ENCODE data around the gene CHCHD3. TPM values are rescaled to one million over a fixed set of nuclear protein-coding genes. Genes with fewer than 3 reads are reported as not detected.

The CHCHD3 gene
- total and polyA plus RNA-seq, 9 of the 15 experiments (the other 6 are each of a cell fraction or from before 2014, with no cell fraction given): 66.2 to 279 (median 204) TPM

- in situ Hi-C loops (cut with MboI) (no loop called here), intact Hi-C loops (cut with micrococcal nuclease) (no loop called here)
- Histone ChIP-seq H3K27ac (ENCODE audit: extremely low read depth, low read depth, low read length) (no peak overlapping the region), H4K20me1 (replicated peaks; ENCODE audit: control insufficient read depth, insufficient read depth, low read length) (no peaks in the 10 kb centered on the region), H3K4me2 (ENCODE audit: insufficient read depth, low read length) (no peak overlapping the region), H3K4me3 (no peak overlapping the region), H3K9me3 (replicated peaks; ENCODE audit: control insufficient read depth, insufficient read depth, low read depth, low read length) (no peaks in the 10 kb centered on the region), H3K79me2 (ENCODE audit: control insufficient read depth, insufficient read depth, low read length) (no peaks in the 10 kb centered on the region), H3K9me1 (ENCODE audit: control insufficient read depth, insufficient read depth, low read length) (no peaks in the 10 kb centered on the region), H3K9ac (ENCODE audit: insufficient read depth in 1 of 2, low read depth in 2 of 2, low read length in 2 of 2) (no peak overlapping the region), H3K36me3 (ENCODE audit: control insufficient read depth, insufficient read depth, low read length) (no peaks in the 10 kb centered on the region), H2AFZ (ENCODE audit: low read depth, low read length) (no peak overlapping the region), H3K27me3 (ENCODE audit: control insufficient read depth in 2 of 2, insufficient read depth in 2 of 2, low read length in 2 of 2) (peaks cover 16 to 19% of the 10 kb centered on the region in 2 experiments; a peak in 4 of 5 replicates), H3K4me1 (replicated peaks in 1 of 2; ENCODE audit: control insufficient read depth in 2 of 2, insufficient read depth in 2 of 2, low read length in 2 of 2) (no peaks in the 10 kb centered on the region; a peak in 1 of 5 replicates)
- POLR2A ChIA-PET: no interaction called here
- DNase-seq (ENCODE audit: extremely low read depth in 1 of 4, low spot score in 3 of 4) (no peak), FAIRE-seq (no peak), ATAC-seq (no peak)
- CTCF ChIA-PET (ENCODE audit: low intra/inter-chr PET ratio): no interaction called here
- WGBS (ENCODE audit: insufficient coverage, low coverage, missing lambda C conversion rate): 0% methylated on average over 2 of the region's 2 CpGs
- TF ChIP-seq XRCC5 (IDR thresholded peaks at IDR 0.05; ENCODE audit: low read depth, low read length): no peak
- TF ChIP-seq ZNF197 (CRISPR knock-in tag; IDR thresholded peaks at IDR 0.05; ENCODE audit: low read depth): no peak
- no peak for TF ChIP-seq HIVEP1 (CRISPR knock-in tag; IDR thresholded peaks at IDR 0.05)
- no peak for TF ChIP-seq CREB1 (IDR thresholded peaks at IDR 0.05)
- no peak for TF ChIP-seq CREB1 (CRISPR knock-in tag; IDR thresholded peaks at IDR 0.05)
- no peak for TF ChIP-seq SIX5 (IDR thresholded peaks at IDR 0.05; ENCODE audit: borderline replicate concordance in 1 of 2, insufficient read depth in 1 of 2, low read depth in 1 of 2, low read length in 2 of 2)
- TF ChIP-seq SFPQ (IDR thresholded peaks at IDR 0.05; ENCODE audit: low read depth, low read length): no peak
- TF ChIP-seq ZNF232 (CRISPR knock-in tag; IDR thresholded peaks at IDR 0.05): no peak
- BruUV-seq (replicated peaks): no TSS peak
These were observed 343.6 kb downstream of the CHCHD3 start for GRCh38 chr7:132738254-132738653.

Measured in K562 (cell line).